NCI-H82 treated with DMSO at 0.1 percent for 48 hours (cell line): ENCODE results near the gene PHF20.
A peak's percentile ranks its signal among the peaks of the same experiment; 100 is the strongest.
"Not testable (repeated sequence)": the region's sequence is repeated elsewhere in the genome, so short reads cannot be mapped to it uniquely, and the experiment has no call there.

Experiments
- DNase-seq: peaks from one replicate; lab custom pipeline; 2025; ENCODE audit not compliant: unreplicated experiment; lab: John Stamatoyannopoulos, UW

The PHF20 gene

GRCh38 chr20:35968930-35969329 is 197.1 kb downstream of the PHF20 start:
- DNase-seq = no peak

GRCh38 chr20:35971981-35972380 is 200.2 kb downstream of the PHF20 start:
- no peak for DNase-seq

GRCh38 chr20:35972462-35972861 is 200.6 kb downstream of the PHF20 start:
- peak; percentile 97 for DNase-seq

- no peak for DNase-seq
Observed at GRCh38 chr20:35974256-35974655, 202.4 kb downstream of the PHF20 start.

GRCh38 chr20:35975576-35976373 is 204.0 kb downstream of the PHF20 start:
- DNase-seq = no peak

GRCh38 chr20:35978041-35978513 is 206.3 kb downstream of the PHF20 start:
- no peak for DNase-seq

GRCh38 chr20:35979544-35979943 is 207.7 kb downstream of the PHF20 start:
- DNase-seq = no peak

GRCh38 chr20:35981969-35982368 is 210.2 kb downstream of the PHF20 start:
- DNase-seq = no peak

- no peak for DNase-seq
Observed at GRCh38 chr20:35984382-35984781, 212.6 kb downstream of the PHF20 start.

- no peak for DNase-seq
Observed at GRCh38 chr20:35985806-35986205, 214.0 kb downstream of the PHF20 start.

GRCh38 chr20:35988910-35989463 is 217.2 kb downstream of the PHF20 start:
- no peak for DNase-seq

GRCh38 chr20:35991142-35991771 is 219.4 kb downstream of the PHF20 start:
- DNase-seq = no peak

GRCh38 chr20:35992713-35993335 is 221.0 kb downstream of the PHF20 start:
- peak; percentile 69 for DNase-seq

GRCh38 chr20:35994994-35995453 is 223.2 kb downstream of the PHF20 start:
- DNase-seq = peak; percentile 84

GRCh38 chr20:35996492-35996891 is 224.7 kb downstream of the PHF20 start:
- not testable (repeated sequence) for DNase-seq
